A673 (cell line): Measurements from ENCODE around the gene BLID.

ENCODE experiments used
- EZH2 ChIP-seq: fragments of 200-600 bp; sonication (generic); IDR thresholded peaks from 2 replicates; pipeline ENCODE4 v1.6.1; 2017; ENCODE audit warnings: borderline replicate concordance, low read depth, mild to moderate bottlenecking, mixed read lengths, antibody characterized with exemption, low read length; ENCODE audit not compliant: poor library complexity, severe bottlenecking
- TF ChIP-seq, protein P1 (sequence below): fragments of 300-800, 200-600 bp; sonication (generic); conservative IDR thresholded peaks from 2 replicates; pipeline ENCODE4 v1.5.1; 2017; ENCODE audit warnings: low read depth, mild to moderate bottlenecking, antibody characterized with exemption, low read length, moderate library complexity, mixed read lengths

- TF ChIP-seq, protein P1, sequence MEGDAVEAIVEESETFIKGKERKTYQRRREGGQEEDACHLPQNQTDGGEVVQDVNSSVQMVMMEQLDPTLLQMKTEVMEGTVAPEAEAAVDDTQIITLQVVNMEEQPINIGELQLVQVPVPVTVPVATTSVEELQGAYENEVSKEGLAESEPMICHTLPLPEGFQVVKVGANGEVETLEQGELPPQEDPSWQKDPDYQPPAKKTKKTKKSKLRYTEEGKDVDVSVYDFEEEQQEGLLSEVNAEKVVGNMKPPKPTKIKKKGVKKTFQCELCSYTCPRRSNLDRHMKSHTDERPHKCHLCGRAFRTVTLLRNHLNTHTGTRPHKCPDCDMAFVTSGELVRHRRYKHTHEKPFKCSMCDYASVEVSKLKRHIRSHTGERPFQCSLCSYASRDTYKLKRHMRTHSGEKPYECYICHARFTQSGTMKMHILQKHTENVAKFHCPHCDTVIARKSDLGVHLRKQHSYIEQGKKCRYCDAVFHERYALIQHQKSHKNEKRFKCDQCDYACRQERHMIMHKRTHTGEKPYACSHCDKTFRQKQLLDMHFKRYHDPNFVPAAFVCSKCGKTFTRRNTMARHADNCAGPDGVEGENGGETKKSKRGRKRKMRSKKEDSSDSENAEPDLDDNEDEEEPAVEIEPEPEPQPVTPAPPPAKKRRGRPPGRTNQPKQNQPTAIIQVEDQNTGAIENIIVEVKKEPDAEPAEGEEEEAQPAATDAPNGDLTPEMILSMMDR = no peak
- no peak for TF ChIP-seq EZH2
Measured at GRCh38 chr11:122074022-122074421, 42.0 kb downstream of the BLID start.
